GM18511 (cell line): ENCODE results near the gene CRCP.
"Not testable (repeated sequence)": the region's sequence is repeated elsewhere in the genome, so short reads cannot be mapped to it uniquely, and the experiment has no call there.

Source experiments
- ATAC-seq: cut with Tn5 transposase; IDR thresholded peaks from one replicate; pipeline ENCODE4 v1.9.1; 2021; ENCODE audit warnings: mild to moderate bottlenecking, moderate library complexity; ENCODE audit not compliant: unreplicated experiment

The CRCP gene

DNA sequence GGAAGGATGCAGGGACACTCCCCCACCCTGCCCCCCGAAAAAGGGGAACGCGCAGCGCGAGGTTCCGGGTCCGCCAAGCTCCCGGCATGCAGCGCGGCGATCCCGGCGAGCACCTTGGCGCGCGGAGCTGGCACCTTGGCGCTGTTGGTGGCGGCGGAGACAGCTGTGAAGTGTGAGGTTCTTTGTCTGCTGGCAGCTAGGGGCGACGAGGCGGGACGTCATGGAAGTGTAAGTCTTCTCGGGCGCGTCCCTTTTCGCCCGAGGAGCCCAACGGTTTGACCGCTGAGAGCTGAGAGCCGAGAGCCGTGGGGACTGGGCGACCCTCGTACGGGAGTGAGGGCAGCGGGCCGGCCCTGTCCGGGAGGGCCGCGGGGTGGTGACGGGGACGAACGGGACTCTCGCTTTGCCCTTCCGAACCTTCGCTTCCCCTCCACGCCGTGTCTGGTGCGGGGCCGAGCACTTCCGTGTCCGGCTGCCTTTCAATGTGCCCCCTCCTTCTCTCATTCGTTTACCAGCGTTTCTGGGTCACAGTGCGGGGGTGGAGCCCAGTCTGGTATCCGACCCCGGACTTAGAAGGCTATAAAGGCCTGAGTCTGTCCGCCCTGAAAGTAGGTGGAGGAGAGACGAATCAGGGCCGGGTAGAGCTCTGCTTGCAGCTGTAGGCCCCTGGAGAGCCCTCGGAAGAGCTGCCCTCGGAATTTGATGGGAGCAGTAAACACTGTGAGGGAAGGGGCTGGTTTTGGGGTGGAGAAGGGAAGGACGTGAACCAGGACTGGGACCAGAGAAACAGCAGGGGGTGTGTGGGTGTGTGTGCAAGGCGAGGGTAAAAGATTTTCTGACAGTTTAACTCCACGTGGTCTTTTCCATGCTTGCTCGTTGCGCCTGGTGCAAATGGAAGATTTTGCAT lies at the start of gene CRCP:
Gene CRCP (plus strand): TSS at position 105 of the 907 bp plus-strand sequence. CDS start 116 bp downstream, at position 221.
- peak; percentile 92 for ATAC-seq

DNA sequence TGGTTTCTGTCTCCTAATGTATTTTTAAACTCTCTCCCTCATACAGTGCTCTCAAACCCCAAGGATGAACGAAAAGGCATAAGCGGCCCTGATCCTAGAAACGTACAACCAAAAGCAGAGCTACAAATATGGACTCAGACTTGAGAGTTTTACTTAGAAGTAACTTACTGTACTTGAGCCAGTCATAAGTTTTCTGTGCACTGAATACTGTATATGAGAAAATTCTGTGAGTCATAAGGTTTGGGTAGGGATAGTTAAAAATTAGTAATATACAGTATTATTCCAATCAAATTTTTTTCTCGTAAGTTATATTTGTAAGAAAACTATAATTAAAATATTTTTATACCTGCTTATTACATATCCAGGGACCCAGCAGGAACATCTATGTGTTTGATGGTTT lies 44.9 kb upstream of the CRCP start:
- no peak for ATAC-seq

DNA sequence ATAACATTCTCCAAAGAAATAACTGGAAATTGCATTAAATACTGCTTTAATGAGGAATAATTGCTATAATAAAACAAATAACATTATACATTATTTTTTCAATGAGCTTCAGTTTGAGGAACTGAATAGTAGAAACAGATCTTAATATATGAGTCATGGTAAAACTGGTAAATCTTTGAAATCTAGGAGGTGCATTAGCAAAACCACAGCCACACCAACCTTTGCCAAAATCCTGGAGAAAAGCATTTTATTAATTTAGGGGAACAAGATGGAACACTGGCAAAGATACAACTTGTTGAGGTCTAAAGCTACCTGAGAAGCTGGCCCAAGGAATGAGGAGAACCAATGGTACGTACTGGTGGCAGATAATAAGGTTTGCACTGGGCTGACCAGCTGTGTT lies 44.4 kb upstream of the CRCP start:
- no peak for ATAC-seq

DNA sequence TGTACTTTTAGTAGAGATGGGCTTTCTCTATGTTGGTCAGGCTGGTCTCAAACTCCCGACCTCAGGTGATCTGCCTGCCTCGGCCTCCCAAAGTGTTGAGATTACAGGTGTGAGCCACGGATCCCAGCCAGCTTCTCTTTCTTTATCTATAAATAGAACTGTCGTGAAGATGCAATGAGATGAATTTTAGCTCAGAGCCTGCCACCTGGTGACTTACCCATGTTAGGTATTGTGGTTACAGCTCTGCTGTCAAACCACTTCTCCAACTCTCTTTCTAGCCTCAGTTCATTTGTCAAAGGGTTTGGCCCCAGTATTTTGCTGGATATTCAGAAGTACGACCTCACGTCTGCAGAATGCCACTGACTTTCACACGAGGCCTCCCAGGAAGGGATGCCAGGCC lies 42.4 kb upstream of the CRCP start:
- ATAC-seq, result not testable (repeated sequence)

GRCh38 chr7:66075590-66076461 lies 38.8 kb upstream of the CRCP start, which contains the start of gene ASL:
Gene ASL, plus strand, starts transcription at chr7:66075819. Its CDS starts 263 bp downstream, at chr7:66076082.
- peak; percentile 98 for ATAC-seq

GRCh38 chr7:66076462-66077329 lies 38.0 kb upstream of the CRCP start:
- ATAC-seq, result no peak

GRCh38 chr7:66078067-66078466 lies 36.6 kb upstream of the CRCP start:
- no peak for ATAC-seq

- no peak for ATAC-seq
Observed at GRCh38 chr7:66082083-66082482, 32.6 kb upstream of the CRCP start.

- ATAC-seq, result no peak
Observed at GRCh38 chr7:66082886-66083415, 31.7 kb upstream of the CRCP start.

DNA sequence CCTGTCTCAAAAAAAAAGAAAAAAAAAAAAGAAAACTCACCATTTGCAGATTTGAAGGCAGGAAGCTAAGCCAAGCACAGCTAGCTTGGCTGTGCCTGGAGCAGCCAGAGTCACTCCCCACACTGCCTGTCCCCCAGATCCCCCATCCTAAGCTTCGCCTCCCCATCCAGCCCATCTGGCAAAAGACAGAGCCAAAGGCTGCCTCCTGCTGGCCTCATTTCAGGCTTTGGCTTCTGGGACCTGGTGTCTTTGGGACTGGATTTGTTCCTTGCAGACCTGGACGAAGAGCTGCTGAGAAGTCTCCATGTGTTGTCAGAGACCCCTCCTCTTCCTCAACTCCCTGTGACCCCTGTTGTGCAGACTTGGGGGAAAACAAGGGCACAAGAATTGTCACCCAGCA lies 31.0 kb upstream of the CRCP start:
- ATAC-seq, result no peak

DNA sequence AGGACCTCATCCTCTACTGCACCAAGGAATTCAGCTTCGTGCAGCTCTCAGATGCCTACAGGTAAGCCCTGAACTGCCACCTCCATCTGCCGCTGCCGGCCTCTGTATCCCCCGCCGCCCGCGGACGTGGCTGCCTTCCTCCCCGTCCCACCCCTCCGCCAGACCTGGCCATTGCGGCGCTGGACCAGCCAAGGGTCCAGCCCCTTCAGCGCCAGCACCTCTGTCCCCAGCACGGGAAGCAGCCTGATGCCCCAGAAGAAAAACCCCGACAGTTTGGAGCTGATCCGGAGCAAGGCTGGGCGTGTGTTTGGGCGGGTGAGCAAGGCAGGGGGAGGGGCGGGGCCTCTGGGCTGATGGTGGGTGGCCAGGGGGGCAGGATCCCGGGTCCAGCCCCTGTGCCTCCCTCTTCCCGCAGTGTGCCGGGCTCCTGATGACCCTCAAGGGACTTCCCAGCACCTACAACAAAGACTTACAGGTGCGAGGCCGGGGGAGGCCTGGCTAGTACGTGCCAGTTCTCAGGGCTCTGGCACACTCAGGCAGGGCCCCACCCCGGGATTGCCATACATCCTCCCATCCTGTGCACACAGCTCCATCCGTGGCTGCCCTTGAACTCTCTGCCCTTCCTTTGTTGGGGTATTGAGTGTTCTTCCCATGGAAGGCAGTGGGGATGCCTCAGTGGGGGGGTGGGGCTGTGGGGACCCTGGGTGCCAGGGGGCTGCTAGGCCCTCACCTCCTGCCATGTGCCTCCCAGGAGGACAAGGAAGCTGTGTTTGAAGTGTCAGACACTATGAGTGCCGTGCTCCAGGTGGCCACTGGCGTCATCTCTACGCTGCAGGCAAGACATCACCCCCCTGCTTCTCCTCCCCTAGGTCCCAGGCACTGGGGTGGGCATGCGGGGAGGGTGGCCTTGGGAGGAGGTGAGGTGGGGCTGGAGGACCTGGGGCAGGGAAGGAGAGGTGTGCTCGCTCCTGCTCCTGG lies 25.5 kb upstream of the CRCP start:
- ATAC-seq, result no peak

- no peak for ATAC-seq
Observed at GRCh38 chr7:66092654-66093053, 22.0 kb upstream of the CRCP start.

GRCh38 chr7:66095010-66095409 lies 19.6 kb upstream of the CRCP start:
- ATAC-seq, result no peak

- ATAC-seq, result no peak
Observed at GRCh38 chr7:66099232-66099550, 15.5 kb upstream of the CRCP start.

GRCh38 chr7:66099551-66100407 lies 14.9 kb upstream of the CRCP start:
- ATAC-seq, result peak; percentile 84

DNA sequence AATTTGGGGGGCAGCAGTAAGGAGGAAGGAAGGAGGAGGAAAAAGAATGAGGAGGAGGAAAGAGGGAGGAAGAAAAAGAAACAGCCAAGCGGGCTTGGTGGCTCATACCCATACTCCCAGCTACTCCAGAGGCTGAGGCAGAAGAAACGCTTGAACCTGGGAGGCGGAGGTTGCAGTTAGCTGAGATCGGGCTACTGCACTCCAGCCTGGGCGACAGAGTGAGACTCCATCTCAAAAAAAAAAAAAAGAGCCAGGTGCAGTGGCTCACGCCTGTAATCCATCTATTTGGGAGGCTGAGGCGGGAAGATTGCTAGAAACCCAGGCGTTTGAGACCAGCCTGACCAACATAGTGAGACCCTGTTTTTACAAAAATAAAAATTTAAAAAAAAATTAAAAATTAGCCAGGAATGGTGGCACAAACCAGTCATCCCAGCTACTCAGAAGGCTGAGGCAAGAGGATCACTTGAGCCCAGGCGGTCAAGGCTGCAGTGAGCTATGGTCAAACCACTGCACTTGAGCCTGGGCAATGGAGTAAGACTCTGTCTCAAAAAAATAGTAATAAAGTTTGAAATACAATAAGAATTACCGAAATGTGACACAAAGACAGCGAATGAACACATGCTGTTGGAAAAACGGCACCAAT lies 14.1 kb upstream of the CRCP start:
- ATAC-seq, result peak; percentile 40

DNA sequence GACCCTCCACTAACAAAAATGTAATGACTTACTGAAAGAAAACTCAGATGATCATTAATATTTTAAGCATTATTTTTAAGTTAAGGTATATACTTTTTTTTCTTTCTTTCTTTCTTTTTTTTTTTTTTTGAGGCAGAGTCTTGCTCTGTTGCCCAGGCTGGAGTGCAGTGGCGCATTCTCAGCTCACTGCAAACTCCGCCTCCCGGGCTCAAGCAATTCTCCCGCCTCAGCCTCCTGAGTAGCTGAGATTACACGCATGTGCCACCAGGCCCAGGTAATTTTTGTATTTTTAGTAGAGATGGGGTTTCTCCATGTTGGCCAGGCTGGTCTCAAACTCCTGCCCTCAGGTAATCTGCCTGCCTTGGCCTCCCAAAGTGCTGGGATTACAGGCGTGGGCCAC lies 12.5 kb upstream of the CRCP start:
- not testable (repeated sequence) for ATAC-seq

DNA sequence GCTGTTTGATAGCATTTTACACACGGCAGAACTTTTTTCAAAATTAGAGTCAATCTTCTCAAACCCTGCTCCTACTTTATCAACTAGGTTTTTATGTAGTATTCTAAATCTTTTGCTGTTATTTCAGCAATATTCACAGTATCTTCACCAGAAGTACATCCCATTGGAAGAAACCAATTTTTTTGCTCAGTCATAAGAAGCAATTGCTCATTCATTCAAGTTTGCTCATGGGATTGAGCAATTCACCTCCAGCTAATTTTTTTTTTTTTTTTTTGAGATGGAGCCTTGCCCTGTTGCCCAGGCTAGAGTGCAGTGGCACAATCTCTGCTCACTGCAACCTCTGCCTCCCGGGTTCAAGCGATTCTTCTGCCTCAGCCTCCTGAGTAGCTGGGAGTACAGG lies 10.7 kb upstream of the CRCP start:
- ATAC-seq, result not testable (repeated sequence)
